ENCODE measurements around the gene APOH. TPM values are rescaled to one million over a fixed set of nuclear protein-coding genes. Genes with fewer than 3 reads are reported as not detected.

Gene APOH
- total RNA-seq, 1 donor = not detected

DNA sequence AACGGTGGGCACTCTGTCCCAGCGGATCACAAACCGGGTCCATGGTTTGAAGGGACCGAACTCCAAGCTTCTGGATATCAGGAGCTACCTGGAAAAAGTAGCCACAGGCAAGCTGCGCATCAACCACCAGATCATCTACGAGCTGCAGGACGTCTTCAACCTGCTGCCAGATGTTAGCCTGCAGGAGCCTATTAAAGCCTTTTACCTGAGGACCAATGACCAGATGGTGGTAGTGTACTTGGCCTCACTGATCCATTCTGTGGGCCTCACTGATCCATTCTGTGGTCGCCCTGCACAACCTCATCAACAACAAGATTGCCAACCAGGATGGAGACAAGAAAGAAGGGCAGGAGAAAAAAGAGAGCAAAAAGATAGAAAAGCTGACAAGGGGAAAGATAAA lies 31.0 kb downstream of the APOH start:
- DNase-seq (ENCODE audit: low read depth in 2 of 3, low spot score in 2 of 3) = no peak

GRCh38 chr17:66192378-66192687 lies 36.9 kb downstream of the APOH start:
- no peak for DNase-seq (ENCODE audit: low read depth in 2 of 3, low spot score in 2 of 3)

DNA sequence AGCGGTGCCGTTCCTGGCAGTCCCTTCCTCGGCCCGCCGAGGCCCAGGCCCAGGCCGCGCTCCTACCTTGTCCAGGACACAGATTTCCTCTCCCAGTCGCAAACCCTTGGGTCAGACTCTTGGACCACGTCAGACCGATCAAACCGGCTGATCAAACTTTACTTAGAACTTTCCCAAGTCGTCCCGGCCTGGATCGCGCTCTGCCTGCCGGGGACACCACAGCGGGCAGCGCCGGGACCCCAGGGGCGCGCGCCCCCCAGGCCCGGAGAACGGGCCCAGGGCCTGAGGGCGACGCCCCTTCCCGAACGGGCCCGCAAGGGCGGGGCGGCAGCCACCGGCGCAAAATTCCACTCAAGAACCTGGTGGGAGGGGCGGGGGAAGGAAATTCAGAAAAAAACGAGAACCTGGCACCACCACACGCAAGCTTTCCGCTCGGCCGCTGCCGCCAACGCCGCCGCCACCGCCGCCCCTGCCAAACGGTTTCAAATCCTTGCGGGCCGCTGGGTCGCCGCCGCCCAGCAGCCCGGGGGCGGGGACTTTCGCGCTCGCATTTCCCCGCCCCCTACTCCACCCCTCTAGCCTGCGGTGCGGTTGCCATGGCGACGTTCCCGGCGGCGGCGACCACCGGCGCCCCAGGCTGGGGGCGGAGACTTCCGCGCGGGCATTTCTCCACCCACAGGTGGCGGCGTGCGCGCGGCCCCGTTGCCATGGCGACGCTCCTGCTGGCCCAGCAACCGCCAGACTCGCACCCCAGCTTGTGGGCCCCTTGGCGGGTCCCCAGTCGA lies 37.4 kb downstream of the APOH start, which contains the start of gene CEP112:
CEP112 (minus strand) TSS at position 541 of the 785 bp plus-strand sequence.
- DNase-seq (ENCODE audit: low read depth in 2 of 3, low spot score in 2 of 3) = peak; percentile 89 to 94 (median 92)

- peak in 1 of 3 donors; percentile 8 for DNase-seq (ENCODE audit: low read depth in 2 of 3, low spot score in 2 of 3)
Measured at GRCh38 chr17:66190738-66191592, 38.2 kb downstream of the APOH start.

- no peak for DNase-seq (ENCODE audit: low read depth in 2 of 3, low spot score in 2 of 3)
Measured at GRCh38 chr17:66187718-66188117, 41.5 kb downstream of the APOH start.

GRCh38 chr17:66185862-66186261 lies 43.4 kb downstream of the APOH start:
- DNase-seq (ENCODE audit: low read depth in 2 of 3, low spot score in 2 of 3) = no peak

- no peak for DNase-seq (ENCODE audit: low read depth in 2 of 3, low spot score in 2 of 3)
Measured at GRCh38 chr17:66184392-66184791, 44.8 kb downstream of the APOH start.

DNA sequence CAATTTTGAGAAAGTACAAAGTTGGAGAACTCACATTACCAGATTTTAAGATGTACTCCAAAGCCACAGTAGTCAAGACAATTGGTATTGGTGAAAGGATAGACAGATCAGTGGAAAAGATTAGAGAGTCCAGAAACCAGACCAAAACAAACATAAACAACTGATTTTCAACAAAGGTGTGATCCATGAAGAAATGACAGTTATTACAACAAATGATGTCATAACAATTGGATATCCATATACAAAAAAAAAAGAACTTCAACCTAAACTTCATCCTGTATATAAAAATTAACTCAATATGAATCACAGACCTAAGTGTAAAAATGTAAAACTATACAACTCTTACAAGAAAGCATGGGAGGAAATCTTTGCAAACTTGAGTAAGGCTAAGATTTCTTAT lies 45.7 kb downstream of the APOH start:
- DNase-seq (ENCODE audit: low read depth in 2 of 3, low spot score in 2 of 3) = no peak

DNA sequence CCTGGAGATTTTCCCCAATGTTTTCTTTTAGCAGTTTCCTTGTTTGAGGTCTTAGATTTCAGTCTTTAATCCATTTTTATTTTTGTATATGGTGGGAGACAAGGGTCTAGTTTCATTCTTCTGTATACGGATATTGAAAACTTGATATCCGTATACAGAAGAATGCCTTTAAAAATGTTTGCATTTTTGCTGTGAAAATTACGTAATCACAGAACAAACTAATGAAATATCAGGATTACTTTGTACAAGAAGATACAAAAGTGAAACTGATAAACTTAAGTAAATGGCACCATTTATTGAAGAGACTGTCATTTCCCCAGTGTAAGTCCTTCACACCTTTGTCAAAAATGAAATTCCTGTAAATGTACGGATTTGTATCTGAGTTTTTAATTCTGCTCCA lies 50.6 kb downstream of the APOH start:
- DNase-seq (ENCODE audit: low read depth in 2 of 3, low spot score in 2 of 3) = no peak

DNA sequence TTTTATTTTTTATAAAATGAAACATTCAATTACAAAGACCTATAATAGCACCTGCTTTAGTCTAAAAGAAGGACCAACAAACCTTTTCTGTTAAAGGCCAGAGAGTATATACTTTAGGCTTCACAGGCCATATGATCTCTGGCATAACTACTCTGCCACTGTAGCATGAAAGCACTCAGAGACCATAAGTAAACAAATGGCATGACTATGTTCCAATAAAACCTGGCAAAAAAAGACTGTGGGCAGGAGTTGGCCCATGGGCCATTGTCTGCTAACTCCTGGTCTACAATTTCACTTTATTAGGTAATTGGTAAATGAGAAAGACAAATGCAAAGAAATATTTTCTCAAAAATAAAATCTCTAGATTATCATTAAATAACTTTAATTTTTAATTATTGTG lies 52.2 kb downstream of the APOH start:
- DNase-seq (ENCODE audit: low read depth in 2 of 3, low spot score in 2 of 3) = no peak

- DNase-seq (ENCODE audit: low read depth in 2 of 3, low spot score in 2 of 3) = no peak
Measured at GRCh38 chr17:66175892-66176291, 53.3 kb downstream of the APOH start.

GRCh38 chr17:66172691-66173223 lies 56.5 kb downstream of the APOH start:
- DNase-seq (ENCODE audit: low read depth in 2 of 3, low spot score in 2 of 3) = no peak

- DNase-seq (ENCODE audit: low read depth in 2 of 3, low spot score in 2 of 3) = no peak
Measured at GRCh38 chr17:66172144-66172543, 57.1 kb downstream of the APOH start.

DNA sequence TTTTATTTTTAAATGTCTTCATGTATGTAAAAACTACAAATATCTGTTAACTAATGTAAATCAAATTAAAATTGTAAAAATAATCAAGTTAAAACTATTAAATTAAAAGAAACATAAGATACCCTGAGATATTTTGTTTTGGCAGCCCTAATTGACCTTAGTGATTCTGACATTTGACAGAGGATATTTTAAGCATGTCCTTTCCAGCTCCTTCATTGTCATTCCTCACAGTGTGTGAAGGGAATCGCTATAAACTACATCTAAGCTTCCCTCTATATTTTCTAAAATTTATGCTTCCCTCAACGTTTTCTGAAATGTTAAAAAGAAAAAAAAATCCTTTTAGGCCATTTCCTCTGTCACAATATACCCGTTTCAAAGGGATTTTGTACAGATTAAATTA lies 57.5 kb downstream of the APOH start:
- no peak for DNase-seq (ENCODE audit: low read depth in 2 of 3, low spot score in 2 of 3)

DNA sequence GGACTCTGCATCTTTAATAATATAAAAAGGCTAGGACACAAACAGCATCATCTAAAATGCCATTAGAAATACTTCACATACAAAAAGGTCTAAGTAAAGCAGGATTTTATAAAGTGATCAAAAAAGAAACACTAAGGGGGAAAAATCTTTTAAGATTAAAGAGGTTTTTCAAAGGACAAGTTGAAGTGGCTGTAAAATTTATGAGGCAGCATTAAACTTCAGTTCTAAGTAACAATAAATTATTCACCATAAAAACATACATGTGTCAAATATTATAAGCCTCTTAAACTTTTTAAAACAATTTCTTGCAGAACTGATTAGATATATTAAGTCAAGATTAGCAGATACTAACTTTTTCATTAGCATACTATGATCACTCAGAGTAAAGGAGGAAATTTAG lies 58.0 kb downstream of the APOH start:
- no peak for DNase-seq (ENCODE audit: low read depth in 2 of 3, low spot score in 2 of 3)

- no peak for DNase-seq (ENCODE audit: low read depth in 2 of 3, low spot score in 2 of 3)
Measured at GRCh38 chr17:66169839-66170238, 59.4 kb downstream of the APOH start.

GRCh38 chr17:66167189-66167815 lies 61.9 kb downstream of the APOH start:
- no peak for DNase-seq (ENCODE audit: low read depth in 2 of 3, low spot score in 2 of 3)

- DNase-seq (ENCODE audit: low read depth in 2 of 3, low spot score in 2 of 3) = peak; percentile 13 to 63 (median 24)
Measured at GRCh38 chr17:66165537-66166123, 63.6 kb downstream of the APOH start.

Data from hematopoietic multipotent progenitor cell (in vitro differentiated cells).